ENCODE results near the gene ADCY9.

The ADCY9 gene

DNA sequence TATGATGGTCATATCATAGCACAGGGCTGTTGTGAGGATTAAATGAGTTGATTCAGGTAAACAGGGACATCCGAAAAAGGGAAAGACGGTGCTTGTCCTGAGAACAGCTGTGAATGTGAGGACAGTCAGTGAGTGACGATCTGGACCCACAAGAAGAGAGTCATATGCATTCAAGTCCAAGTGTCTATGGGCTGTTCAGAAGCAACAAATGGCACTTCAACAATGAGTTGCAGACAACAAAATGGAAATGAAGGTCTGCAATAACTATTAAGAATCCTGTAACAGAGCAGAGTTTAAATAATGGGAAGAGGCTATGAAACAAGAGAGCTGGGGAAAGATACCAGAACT is 100.3 kb downstream of the ADCY9 start:
- DNase-seq (ENCODE audit: low spot score): no peak
- TF ChIP-seq, protein P1, sequence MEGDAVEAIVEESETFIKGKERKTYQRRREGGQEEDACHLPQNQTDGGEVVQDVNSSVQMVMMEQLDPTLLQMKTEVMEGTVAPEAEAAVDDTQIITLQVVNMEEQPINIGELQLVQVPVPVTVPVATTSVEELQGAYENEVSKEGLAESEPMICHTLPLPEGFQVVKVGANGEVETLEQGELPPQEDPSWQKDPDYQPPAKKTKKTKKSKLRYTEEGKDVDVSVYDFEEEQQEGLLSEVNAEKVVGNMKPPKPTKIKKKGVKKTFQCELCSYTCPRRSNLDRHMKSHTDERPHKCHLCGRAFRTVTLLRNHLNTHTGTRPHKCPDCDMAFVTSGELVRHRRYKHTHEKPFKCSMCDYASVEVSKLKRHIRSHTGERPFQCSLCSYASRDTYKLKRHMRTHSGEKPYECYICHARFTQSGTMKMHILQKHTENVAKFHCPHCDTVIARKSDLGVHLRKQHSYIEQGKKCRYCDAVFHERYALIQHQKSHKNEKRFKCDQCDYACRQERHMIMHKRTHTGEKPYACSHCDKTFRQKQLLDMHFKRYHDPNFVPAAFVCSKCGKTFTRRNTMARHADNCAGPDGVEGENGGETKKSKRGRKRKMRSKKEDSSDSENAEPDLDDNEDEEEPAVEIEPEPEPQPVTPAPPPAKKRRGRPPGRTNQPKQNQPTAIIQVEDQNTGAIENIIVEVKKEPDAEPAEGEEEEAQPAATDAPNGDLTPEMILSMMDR (IDR thresholded peaks at IDR 0.05; ENCODE audit: extremely low read depth, missing control alignments): no peak

DNA sequence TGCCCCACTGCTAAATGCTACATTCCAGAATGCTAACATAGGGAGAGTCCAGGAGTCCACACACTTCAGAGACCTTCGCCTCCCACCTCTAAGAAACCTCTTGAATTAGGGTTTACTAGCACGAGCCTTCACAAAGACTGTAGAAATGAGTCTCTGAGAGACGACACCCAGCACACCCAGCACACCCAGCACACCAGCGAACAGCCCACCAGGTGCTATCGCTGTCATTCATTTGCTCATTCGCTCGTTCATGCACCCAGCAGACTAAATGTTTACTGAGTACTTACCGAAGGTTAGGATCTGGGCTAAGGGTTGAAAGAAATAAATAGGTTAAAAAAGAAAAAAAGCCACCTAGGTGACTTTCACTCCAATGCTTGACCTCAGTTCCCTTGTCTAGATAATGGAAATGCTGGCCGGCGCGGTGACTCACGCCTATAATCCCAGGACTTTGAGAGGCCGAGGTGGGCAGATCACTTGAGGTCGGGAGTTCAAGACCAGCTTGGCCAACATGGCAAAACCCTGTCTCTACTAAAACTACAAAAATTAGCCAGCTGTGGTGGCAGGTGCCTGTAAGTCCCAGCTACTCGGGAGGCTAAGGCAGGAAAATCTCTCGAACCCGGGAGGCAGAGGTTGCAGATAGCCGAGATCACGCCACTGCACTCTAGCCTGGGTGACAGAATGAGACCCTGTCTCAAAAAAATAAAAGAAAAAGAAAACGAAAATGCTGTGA is 100.8 kb downstream of the ADCY9 start:
- no peak for DNase-seq (ENCODE audit: low spot score)
- TF ChIP-seq, protein P1 (IDR thresholded peaks at IDR 0.05; ENCODE audit: extremely low read depth, missing control alignments): no peak

DNA sequence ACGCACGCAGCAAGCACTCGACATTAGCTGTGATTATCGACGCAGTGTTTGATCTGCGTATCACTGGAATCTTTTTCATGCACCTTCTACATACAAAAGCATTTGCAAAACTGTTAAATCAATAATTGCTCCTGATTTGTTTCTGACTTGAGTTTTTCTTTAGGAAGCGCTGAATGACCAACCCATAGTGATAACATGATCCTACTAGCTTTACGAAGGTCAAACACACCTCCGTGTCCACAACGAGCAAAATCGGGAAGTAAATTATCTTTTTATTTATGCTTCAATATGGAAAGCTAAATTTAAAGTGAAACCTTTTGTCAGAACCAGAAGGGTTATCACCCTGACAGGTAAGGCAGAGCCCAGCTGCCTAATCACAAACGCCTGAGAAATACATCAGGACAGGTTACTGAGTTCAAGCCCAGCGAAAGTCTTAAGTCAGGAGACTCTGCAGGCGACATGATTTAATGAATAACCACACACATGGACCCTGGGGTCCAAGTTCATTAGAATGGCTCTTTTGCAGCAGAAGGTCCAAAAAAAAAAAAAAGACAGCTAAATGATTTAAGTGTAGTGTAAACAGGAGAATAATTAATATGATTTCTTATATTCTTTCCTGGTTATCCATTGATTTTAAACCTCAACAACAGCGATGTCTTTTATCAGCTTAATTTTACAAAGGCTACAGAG is 104.2 kb downstream of the ADCY9 start:
- DNase-seq (ENCODE audit: low spot score): no peak
- TF ChIP-seq, protein P1 (IDR thresholded peaks at IDR 0.05; ENCODE audit: extremely low read depth, missing control alignments): no peak

DNA sequence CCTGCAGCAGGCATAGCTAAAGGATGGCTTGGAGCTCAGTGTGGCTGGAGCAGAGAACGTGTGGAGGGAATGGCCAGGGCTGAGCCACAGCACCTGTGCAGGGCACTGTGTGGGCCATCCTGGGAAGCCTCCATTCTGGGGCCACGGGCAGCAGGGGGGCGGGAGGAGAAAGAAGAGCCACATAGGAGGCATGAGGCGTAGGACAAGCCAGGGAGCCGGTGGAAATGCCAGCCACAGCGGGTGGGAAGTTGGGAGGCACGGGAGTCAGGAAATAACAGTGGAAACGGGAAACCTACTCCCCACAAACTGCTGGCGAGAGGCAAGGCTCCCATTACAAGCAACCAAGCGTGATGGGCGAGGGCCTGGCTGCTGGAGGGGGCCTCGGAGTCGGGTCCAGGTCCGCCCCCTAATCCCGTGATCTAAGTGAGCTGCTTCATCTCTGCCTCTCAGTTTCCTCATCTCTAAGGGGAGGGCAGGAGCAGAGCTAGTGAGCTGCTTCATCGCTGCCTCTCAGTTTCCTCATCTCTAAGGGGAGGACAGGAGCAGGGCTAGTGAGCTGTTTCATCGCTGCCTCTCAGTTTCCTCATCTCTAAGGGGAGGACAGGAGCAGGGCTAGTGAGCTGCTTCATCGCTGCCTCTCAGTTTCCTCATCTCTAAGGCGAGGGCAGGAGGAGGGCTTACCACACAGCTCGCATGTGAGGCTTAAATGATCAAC is 104.9 kb downstream of the ADCY9 start:
- TF ChIP-seq, protein P1 (IDR thresholded peaks at IDR 0.05; ENCODE audit: extremely low read depth, missing control alignments): no peak
- DNase-seq (ENCODE audit: low spot score): no peak

DNA sequence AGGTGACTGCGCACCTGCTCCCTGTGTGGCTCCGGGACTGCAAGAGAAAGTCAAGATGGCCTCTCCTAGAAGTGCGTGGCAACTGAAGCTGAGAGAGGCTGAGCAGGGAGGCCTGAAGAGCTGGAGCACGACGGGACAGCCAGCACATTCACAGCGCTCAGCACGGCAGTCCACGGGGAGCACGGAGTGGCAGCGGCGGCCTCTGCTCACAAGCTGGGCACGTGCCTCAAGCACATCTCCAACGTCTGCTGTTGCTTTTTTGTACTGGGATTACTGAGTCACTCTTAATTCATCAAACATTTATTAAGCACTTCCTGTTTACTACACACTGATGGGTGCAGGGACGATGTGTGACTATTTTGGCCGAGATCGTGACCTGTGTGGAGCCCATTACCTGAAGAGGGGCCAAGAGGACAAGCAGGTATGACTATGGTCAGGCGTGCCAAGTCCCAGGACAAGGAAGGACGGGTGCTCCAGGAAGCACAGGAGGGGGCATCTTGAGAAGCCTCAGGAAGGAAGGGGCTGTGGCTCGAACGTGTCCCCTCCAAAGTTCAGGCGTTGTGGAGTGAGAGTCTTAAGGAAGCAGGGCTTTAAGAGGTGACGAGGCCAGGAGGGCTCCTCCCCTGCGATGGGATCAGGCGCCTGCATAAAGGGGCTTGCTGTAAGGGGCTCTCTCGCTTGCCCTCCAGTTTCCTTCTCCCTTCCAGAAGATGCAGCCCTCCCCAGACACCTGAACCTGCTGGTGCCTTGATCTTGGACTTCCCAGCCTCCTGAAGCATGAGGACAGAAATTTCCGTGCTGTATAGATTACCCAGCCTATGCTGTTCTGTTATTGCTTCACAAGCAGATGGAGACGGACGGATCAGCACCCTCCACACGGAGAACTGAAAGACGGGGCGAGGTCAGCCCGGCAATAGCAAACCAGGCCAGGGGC is 105.8 kb downstream of the ADCY9 start:
- no peak for DNase-seq (ENCODE audit: low spot score)
- TF ChIP-seq, protein P1 (IDR thresholded peaks at IDR 0.05; ENCODE audit: extremely low read depth, missing control alignments): no peak

DNA sequence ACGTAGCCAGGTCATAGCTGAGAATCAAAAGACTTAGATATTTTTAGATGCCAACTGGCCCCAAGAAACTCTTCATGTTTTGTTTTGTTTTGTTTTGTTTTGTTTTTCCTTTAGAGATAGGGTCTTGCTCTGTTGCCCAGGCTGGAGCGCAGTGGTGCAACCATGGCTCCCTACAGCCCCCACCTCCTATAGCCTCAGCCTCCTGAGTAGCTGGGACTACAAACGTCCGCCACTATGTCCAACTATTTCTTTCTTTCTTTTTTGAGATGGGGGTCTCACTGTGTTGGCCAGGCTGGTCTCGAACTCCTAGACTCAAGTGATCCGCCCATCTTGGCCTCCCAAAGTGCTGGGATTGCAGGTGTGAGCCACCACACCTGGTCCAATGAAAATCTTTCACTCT is 107.1 kb downstream of the ADCY9 start:
- TF ChIP-seq, protein P1 (IDR thresholded peaks at IDR 0.05; ENCODE audit: extremely low read depth, missing control alignments): no peak
- no peak for DNase-seq (ENCODE audit: low spot score)
